GM10266 (cell line): ENCODE measurements around the gene UBE2D1.

Experiments
- DNase-seq: peaks from one replicate; pipeline ENCODE4 v3.0.0; 2012; ENCODE audit errors: extremely low spot score
- CTCF ChIP-seq: IDR thresholded peaks from 2 replicates; pipeline ENCODE4 v1.5.1; 2012; ENCODE audit warnings: mild to moderate bottlenecking, low read depth; ENCODE audit not compliant: control insufficient read depth, insufficient read depth; ENCODE audit errors: missing control alignments

Gene UBE2D1

DNA sequence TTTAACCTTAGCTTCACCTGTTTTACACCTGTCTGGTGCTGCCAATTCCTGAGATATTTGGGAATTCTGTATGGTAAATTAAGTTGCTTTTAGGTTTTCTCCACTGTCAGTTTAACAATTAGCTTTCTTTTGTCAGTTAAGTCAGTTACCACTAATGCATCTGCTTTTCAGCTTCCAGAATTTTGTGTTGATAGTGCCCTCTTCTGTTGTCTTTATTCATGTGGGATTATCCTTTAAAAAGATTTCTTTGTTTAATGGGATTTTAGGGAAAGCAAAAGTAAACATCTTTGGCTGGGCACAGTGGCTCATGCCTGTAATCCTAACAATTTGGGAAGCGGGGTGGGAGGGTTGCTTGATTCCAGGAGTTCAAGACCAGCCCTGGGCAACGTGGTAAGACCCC, 58.5 kb downstream of the UBE2D1 start:
- TF ChIP-seq CTCF: no peak
- no peak for DNase-seq

DNA sequence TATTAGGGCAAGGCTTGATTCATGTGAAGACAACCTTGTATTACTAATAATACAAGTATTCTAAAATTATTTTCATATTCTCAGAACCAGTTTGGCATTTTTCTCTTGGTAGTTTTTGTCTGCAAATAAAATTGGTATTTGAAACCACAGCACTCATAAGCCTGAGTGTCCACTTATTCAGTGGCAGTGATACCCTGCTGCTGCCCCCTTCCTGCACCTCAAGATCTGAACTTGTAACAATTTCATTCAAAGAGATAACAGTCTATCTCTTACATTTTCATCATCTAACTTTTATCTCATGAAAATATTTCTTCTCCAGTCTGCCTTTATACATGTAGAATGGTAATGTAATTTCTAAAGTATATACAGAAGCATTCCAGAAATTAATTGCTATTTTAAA, 59.7 kb downstream of the UBE2D1 start:
- TF ChIP-seq CTCF: no peak
- no peak for DNase-seq

DNA sequence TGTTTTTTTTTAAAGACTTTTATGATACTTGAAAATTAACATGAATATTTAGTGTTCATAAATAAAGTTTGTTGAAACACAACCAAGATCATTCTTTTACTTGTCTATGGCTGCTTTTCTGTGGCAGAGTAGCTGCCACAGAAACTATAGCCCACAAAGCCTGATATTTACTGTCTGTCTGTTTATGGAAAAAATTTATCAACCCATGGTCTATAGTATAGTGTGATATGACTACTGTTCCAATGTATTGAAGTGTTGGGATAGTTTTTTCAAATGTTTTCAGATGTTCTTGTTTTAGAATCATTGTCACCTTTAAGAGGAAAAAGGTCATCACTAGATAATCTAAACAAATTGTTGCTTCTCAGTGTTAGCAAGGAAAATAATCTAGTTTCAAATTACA, 61.3 kb downstream of the UBE2D1 start:
- DNase-seq: no peak
- no peak for TF ChIP-seq CTCF

GRCh38 chr10:58397830-58398229, 63.0 kb downstream of the UBE2D1 start:
- TF ChIP-seq CTCF: no peak
- DNase-seq: no peak

GRCh38 chr10:58399410-58399809, 64.6 kb downstream of the UBE2D1 start:
- DNase-seq: no peak
- TF ChIP-seq CTCF: no peak

- no peak for TF ChIP-seq CTCF
- no peak for DNase-seq
These were observed 65.8 kb downstream of the UBE2D1 start for GRCh38 chr10:58400609-58401008.

- DNase-seq: no peak
- no peak for TF ChIP-seq CTCF
These were observed 69.2 kb downstream of the UBE2D1 start for GRCh38 chr10:58404001-58404400.
